Measurements from ENCODE around the gene DPH5.
A peak's percentile ranks its signal among the peaks of the same experiment; 100 is the strongest.
"Not testable (repeated sequence)": the region's sequence is repeated elsewhere in the genome, so short reads cannot be mapped to it uniquely, and the experiment has no call there.

The DPH5 gene

DNA sequence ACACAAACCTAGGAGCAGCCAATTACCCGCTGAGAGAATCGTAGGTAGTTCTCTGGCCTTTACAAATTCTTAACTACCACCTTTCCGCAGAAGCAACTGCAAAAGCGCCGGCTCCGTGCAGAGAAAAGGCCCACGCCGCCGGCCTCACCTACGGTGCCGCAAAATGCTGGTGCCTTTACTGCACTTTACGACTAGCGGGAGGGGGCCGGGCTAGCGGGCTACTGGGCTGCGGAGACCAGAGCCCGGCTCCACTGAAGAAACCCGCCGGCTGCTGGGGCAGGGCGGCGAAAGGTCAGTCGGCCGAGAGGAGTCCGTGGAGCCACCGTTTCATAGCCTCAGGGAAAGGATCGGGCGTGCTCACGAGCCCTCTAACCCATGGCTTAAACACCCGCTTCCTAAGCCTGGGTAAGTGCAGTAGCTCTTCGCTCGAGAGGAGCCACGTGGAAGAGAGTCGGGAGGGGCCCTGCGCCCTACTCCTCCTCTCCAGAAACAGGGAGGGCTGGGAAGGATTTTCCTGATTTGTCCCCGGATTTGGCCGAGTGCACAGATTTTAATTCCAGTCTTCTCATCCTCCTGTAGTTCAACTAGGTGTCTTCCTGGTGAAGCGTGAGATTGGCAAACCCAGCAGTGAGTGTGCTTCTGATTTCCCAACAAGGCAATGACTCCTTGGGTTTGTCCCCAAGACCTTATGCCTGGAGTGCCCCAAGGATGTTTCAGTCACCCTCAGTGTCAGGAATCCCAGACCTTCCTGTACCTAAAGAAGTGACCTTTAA is at the start of gene DPH5:
DPH5 (minus strand) TSS at position 128 of the 773 bp plus-strand sequence. CDS start 341 bp downstream, outside the sequence.
- DNase-seq, result peak; percentile 68 to 75

DNA sequence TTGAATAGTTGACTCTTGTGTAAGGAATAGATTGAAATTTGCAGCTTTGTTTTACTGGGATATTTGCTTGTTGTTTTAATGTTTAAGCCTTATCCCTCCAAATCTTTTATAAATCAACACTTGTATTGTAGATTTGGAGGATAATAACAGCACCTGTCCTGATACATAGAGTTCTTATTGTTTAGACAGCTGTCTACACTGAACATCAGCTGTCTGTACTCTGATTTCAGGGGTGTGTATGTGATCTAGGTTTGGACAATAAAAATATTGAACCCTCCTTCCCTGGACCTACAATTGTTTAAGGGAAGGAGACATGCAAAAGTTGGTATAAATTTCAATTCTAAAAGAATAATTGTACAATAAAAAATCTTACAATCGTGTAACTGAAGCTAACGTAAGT is 48.3 kb upstream of the DPH5 start:
- DNase-seq, result no peak

DNA sequence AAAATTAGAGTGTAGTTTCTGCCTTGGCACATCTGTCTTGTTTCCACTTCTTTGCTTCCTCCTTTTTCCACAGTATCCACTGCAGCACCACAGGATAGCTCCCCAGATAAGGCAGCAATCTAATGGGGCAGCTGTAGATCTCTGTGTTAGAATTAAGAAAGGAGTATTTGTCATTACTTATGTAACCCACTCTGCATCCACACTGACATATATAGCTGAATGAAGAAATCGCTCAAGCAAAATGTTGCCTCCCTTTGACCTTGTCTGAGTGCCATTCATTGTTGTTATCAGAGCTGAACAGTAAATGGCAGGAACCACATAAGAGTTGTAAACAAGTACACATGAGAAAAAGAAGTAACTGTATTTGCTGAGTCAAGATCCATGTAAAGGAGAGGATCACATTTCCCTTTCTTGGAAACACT is 45.9 kb upstream of the DPH5 start:
- peak in 1 of 2 donors; percentile 15 for DNase-seq

DNA sequence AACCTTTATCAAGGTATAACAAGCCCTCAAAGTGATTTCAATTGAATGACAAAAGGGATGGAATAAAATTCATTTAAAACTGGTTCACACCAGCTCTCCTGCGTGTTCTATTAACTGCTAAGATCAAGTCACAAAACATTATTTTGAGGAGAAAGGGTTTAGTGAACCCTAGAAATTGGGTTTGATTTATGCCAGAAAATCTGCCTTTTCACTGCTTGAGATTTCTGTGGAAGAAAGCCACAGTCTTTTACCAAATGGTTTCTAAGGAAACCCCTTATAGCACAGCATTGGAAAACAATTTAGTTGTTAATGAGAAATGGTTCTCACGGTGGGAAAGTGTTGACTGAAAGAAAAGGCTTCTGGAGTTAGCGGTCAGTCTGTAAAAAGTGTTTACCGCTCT is 43.6 kb upstream of the DPH5 start:
- DNase-seq, result no peak

GRCh38 chr1:101066937-101067335 is 41.4 kb upstream of the DPH5 start:
- not testable (repeated sequence) for DNase-seq

DNA sequence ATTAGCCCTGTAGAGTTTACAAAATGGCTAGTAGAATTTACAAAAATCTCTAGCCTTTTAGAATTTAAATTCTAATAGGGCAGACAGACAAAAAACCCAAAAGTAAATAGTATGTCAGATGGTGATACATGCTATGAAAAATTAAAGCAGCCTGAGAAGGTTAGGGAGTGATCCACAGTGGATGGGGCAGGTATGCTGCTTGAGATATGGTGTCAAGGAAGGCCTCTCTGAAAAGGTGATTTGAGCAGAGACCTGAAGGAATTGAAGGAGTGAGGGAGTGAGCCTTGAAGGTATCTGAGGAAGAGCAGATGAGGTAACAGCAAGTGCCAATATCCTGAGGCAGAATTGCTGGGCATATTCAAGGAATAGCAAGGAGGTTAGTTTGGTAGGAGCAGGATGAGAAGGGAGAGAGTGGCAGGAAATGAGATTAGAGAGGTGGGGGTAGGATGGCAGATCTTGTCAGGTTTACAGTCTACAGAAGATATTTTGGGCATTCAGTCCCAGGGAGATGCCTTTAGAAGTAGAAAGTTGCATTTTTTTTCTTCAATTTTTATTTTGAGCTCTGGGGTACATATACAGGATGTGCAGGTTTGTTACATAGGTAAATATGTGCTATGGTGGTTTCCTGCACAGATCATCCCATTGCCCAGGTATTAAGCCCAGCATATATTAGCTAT is 40.8 kb upstream of the DPH5 start:
- DNase-seq, result no peak

DNA sequence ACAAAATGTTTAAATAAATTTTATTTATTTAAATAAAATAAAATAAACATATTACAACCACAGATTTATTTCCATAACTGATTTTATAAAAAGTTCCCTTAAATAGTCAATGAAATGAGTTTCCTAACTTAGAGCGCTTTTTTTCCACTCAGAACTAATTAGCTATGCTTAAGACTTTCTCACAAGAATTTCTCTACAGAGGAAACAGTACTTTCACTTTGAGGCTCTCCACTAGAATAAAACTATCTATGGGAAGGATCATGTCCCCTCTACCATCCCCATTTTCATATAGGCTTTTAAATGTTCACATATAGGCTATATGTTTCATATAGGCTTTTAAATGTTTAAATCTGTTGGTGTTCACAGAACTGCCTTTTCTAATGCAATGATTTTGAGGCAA is 40.0 kb upstream of the DPH5 start:
- peak in 1 of 2 donors; percentile 39 for DNase-seq

GRCh38 chr1:101064697-101065096 is 39.1 kb upstream of the DPH5 start:
- DNase-seq, result no peak

GRCh38 chr1:101060992-101061391 is 35.4 kb upstream of the DPH5 start:
- no peak for DNase-seq

- no peak for DNase-seq
Measured at GRCh38 chr1:101059945-101060542, 34.5 kb upstream of the DPH5 start.

DNA sequence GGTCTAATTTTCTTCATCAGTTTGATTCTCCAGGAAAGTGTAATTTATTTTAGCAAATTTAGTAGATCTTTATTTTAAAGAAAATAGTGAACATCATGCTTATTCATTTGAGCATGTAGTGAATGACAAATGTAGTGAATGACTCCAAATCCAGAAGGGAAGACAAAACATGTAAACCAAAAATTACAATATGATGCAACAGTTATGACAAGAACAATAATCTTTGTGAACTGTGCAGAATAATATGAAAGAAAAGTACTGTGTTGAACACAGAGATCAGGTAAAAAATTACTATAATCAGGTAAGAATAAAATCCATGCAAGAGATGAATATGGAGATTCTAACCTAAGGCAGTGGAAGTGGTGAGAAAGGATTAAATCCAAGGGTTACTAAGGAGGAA is 30.0 kb upstream of the DPH5 start:
- no peak for DNase-seq

DNA sequence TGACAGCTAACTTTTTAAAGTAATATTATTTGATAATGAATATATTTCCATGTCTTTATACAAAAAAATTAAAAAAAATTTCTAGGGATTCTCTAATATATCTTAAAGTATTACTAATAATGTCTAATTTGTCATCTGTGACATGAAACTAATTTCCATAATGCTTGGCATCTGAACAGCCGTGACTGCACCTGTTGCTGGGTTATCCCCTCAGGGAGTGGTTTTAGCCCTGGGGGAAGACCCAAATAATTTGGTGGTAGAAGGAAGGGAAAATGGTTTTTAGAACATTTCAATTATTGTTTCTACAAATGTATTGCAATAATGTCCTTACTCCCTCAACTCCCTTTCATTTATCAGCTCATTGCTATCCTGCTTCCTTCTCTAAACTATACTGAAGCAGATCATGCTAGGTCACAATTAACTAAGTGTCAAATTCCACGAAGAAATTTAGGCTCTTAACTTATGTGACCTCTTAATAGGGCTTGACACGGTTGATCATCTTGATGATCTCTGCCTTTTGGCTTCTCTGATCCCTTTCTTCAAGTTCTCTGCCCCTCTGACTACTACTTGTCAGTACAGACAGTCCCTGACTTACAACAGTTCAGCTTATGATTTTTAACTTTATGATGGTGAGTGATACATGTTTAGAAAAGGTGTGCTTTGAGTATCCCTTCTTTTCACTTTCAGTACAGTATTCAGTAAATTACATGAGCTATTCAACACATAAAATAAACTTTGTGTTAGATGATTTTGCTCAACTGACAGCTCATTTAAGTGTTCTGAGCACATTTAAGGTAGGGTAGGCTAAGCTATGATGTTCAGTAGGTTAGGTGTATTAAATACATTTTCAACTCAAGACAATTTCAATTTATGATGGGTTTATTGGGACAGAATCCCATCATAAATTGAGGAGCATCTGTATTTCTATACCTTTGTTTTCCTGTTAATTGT is 26.4 kb upstream of the DPH5 start:
- DNase-seq, result no peak

GRCh38 chr1:101050869-101051268 is 25.3 kb upstream of the DPH5 start:
- no peak for DNase-seq

- no peak for DNase-seq
Measured at GRCh38 chr1:101044749-101045148, 19.2 kb upstream of the DPH5 start.

GRCh38 chr1:101044259-101044658 is 18.7 kb upstream of the DPH5 start:
- DNase-seq, result no peak

GRCh38 chr1:101043776-101044175 is 18.2 kb upstream of the DPH5 start:
- DNase-seq, result peak in 1 of 2 donors; percentile 37

- DNase-seq, result no peak
Measured at GRCh38 chr1:101041300-101041699, 15.7 kb upstream of the DPH5 start.

GRCh38 chr1:101040666-101041065 is 15.1 kb upstream of the DPH5 start:
- DNase-seq, result no peak

DNA sequence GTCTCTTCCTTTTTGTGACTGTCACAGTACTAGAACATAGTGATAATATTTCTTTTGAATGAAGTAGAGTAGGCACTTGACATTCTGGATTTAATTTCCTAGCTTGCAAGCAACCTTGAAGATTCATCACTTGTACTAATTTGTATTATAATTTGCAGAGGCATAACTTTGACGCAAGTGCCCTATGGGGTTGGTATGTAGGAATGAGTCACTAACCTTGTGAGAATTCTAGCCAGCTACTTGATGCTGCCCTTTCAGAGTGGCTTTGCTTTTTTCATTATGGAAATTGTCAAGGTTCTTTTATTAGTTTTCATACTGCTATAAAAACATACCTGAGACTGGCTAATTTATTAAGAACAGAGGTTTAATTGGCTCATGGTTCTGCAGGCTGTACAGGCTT is 13.7 kb upstream of the DPH5 start:
- no peak for DNase-seq

DNA sequence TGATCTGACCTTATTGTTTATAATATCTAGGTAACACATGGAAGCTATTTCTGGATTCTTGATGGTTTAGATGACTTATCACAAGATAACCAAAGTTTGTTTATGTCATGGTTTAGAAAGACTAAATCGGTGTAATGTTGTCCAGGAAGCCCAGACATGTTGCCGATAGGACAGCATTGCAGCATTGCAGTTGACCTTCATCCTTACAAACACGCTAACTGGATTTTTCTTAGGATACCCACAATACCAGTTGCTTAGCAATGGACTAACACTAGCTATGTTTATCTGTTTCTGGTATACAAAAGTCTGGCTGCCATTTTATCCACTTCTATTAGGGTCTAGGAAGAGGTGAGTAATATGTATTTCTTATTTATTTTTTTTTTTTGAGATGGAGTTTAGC is 11.7 kb upstream of the DPH5 start:
- DNase-seq, result no peak

DNA sequence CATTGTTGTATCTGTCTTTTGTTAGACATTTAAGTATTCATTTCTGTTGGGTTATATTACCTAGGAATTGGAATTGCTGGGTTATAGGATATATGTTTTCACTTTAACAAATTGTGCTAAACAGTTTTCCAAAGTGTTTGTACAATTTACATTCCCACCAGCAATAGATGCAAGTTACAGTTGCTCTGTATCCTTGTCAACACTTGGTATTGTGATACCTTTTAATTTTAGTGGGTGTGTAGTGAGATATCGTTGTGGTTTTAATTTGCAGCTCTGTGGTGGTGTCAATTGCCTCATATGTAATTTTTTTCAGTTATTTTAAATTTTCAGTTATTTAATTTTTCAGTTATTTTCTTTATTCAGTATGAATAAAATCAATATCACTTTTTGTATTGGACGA is 7.4 kb upstream of the DPH5 start:
- no peak for DNase-seq

- DNase-seq, result not testable (repeated sequence)
Measured at GRCh38 chr1:101032129-101032528, 6.5 kb upstream of the DPH5 start.

DNA sequence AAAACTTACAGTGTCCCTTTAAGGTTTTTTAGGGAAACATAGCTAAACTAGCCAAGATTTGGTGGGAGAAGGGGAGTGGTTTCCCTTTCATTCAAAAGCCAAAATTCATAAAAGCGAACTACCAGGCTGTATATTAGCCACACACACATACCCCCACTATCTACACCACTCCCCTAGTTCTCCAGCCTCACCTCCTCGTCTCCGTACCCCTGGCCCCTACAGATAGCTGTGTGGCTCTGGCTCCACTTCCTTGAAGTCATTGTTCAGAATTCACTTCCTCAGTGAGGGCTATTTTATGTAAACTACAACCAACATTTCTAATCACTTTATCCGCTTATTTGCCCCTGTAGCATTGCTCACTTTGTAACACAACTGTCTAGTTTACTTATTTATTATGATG is 5.3 kb upstream of the DPH5 start:
- DNase-seq, result no peak
